Cerebellar nuclear complex (tissue), 1 donor: ENCODE results near the gene PALMD.

Experiments
- DNase-seq, 2 experiments: peaks; one replicate each; lab custom pipeline; 2025; lab: John Stamatoyannopoulos, UW

Gene PALMD

GRCh38 chr1:99635664-99636063, 10.2 kb upstream of the PALMD start:
- DNase-seq, result no peak

- no peak for DNase-seq
These were observed 9.2 kb upstream of the PALMD start for GRCh38 chr1:99636647-99637175.

GRCh38 chr1:99638853-99639252, 7.1 kb upstream of the PALMD start:
- no peak for DNase-seq

- no peak for DNase-seq
These were observed 6.5 kb upstream of the PALMD start for GRCh38 chr1:99639408-99639807.

- no peak for DNase-seq
These were observed 6.0 kb upstream of the PALMD start for GRCh38 chr1:99639945-99640344.

DNA sequence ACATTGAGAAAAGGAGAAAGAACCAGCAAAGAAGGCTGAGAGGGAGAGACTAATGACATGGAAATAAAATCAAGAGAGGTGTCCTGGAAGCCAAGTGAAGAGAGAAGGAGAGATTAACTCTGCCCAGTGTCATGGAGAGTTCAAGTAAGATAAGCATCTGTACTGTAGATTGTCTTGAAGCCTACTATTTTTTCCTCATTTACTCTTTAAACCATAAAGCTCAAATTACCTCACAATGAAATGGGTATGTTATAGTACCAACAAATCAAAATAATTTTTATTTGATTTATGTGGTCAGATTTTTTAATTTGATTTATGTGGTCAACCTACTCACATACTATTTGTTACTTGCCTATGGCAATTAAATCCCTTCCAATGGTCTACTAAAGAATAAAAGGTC, 5.2 kb upstream of the PALMD start:
- no peak for DNase-seq

DNA sequence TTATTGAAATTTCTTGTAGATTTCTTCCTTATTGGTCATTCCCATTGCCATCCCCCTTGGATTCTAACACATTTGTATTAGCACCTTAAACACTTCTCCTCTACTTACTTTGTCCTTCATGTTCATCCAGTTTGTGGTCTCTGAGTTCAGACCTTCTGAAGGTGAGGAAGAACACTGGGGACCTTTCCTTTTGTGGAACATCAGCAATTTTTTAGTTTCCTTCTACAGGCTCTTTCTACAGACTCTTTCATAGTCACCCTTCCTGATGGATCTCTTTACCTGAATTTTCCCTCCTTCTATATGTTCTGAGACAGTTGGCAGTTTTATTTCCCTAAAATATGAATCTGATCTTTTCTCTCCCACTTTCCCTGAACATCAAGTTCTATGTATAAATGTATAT, 4.4 kb upstream of the PALMD start:
- DNase-seq, result no peak

- DNase-seq, result no peak
These were observed 3.9 kb upstream of the PALMD start for GRCh38 chr1:99642053-99642452.

GRCh38 chr1:99643021-99643779, 2.7 kb upstream of the PALMD start:
- no peak for DNase-seq

- no peak for DNase-seq
These were observed 1.5 kb upstream of the PALMD start for GRCh38 chr1:99644279-99645004.

- DNase-seq, result no peak
These were observed 710 bp upstream of the PALMD start for GRCh38 chr1:99645203-99645602.

GRCh38 chr1:99646868-99647267, 955 bp downstream of the PALMD start:
- no peak for DNase-seq

GRCh38 chr1:99647490-99647889, 1.6 kb downstream of the PALMD start:
- no peak for DNase-seq

- DNase-seq, result no peak
These were observed 2.2 kb downstream of the PALMD start for GRCh38 chr1:99648107-99648506.

- no peak for DNase-seq
These were observed 4.1 kb downstream of the PALMD start for GRCh38 chr1:99650030-99650429.

GRCh38 chr1:99650773-99651437, 5.0 kb downstream of the PALMD start:
- DNase-seq, result no peak

DNA sequence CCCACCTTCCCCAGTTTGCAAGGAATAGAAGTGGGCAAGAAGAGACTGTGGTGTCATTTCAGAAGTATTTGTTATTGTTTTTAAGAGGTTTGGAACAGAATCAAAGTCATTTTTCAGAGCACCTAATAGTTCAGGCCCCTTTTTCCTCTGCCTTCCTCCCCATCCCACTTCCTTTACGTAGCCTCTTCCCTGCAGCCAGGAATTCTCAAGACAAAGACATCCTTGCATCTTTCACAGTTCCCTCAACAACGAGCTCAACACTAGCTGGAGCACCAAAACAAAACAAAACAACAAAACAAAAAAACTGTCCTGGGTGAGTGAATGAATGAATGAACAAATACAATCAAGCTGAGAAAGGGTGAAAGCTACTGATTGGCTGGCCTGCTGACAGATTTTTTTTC, 7.0 kb downstream of the PALMD start:
- no peak for DNase-seq

DNA sequence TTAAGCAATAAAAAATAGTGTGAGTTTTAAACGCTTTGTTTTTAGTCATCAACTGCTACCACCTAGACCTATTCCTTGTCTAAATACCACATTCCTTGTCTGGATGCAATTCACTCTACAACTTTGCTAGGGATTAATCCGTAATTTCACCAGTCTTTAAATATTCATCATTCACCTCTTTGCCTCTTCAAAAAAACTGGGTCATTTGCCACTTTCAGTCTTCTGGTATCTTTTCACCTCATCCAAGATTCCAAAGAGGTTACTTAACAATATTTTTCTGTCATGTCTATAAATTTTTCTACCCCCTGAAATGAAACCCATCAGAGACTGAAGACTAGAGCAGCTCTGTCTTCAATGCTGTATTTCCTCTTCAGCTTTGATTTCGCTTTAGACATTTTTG, 9.5 kb downstream of the PALMD start:
- DNase-seq, result no peak

GRCh38 chr1:99656701-99657100, 10.8 kb downstream of the PALMD start:
- DNase-seq, result no peak

- no peak for DNase-seq
These were observed 11.5 kb downstream of the PALMD start for GRCh38 chr1:99657213-99658030.

DNA sequence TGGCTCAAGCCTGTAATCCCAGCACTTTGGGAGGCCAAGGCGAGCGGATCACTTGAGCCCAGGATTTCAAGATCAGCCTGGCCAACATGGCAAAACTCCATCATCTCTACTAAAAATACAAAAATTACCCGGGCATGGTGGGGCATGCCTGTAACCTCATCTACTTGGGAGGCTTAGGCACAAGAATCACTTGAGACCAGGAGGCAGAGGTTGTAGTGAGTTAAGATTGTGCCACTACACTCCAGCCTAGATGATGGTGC, 12.0 kb downstream of the PALMD start:
- DNase-seq, result no peak

GRCh38 chr1:99659755-99660210, 13.9 kb downstream of the PALMD start:
- DNase-seq, result no peak
